ENCODE measurements around the gene PPAT. TPM values are rescaled to one million over a fixed set of nuclear protein-coding genes. Genes with fewer than 3 reads are reported as not detected.

PPAT gene
- 10 to 100 TPM in 1 of 2 donors, 1 to 10 TPM in 1; 7.4 to 15.3 TPM for total RNA-seq

- Histone ChIP-seq H3K9ac (ENCODE audit: low read depth in 2 of 2, low read length in 2 of 2) (peak within 1 kb of the TSS; percentile 82 to 83), H3K27me3 (no peaks in the 10 kb centered on the region), H3K27ac (peak within 1 kb of the TSS; percentile 98), H3K9me3 (no peaks in the 10 kb centered on the region), H3K36me3 (no peaks in the 10 kb centered on the region), H3K4me3 (peak within 1 kb of the TSS; percentile 73), H3K4me1 (no peaks in the 10 kb centered on the region)
- TF ChIP-seq CTCF (IDR thresholded peaks at IDR 0.05) = peak; percentile 13
- DNase-seq = peak; percentile 99
- intact Hi-C loops (cut with DNase I) = no loop called here
Observed at GRCh38 chr4:56435140-56435926, at the start of gene PPAT. TSS of gene PPAT (minus strand) at chr4:56435615. CDS start at chr4:56435477, 138 bp downstream.

- no peak for TF ChIP-seq CTCF (IDR thresholded peaks at IDR 0.05)
- peaks cover 7% of the 10 kb centered on the region for H3K36me3 ChIP-seq
- H3K9ac ChIP-seq (ENCODE audit: low read depth in 2 of 2, low read length in 2 of 2) = no peak overlapping the region
- H3K27me3 ChIP-seq = no peaks in the 10 kb centered on the region
- no peak overlapping the region for H3K27ac ChIP-seq
- H3K4me3 ChIP-seq = no peak overlapping the region
- no peaks in the 10 kb centered on the region for H3K9me3 ChIP-seq
- H3K4me1 ChIP-seq = no peaks in the 10 kb centered on the region
- no peak for DNase-seq
- intact Hi-C loops (cut with DNase I) = no loop called here
Observed at GRCh38 chr4:56480691-56481090, 45.3 kb upstream of the PPAT start.

- Histone ChIP-seq H3K9me3 (no peaks in the 10 kb centered on the region), H3K9ac (ENCODE audit: low read depth in 2 of 2, low read length in 2 of 2) (no peak overlapping the region), H3K36me3 (peaks cover 23% of the 10 kb centered on the region), H3K27me3 (no peaks in the 10 kb centered on the region), H3K4me3 (no peak overlapping the region), H3K27ac (no peak overlapping the region), H3K4me1 (no peaks in the 10 kb centered on the region)
- no peak for TF ChIP-seq CTCF (IDR thresholded peaks at IDR 0.05)
- DNase-seq = no peak
- intact Hi-C loops (cut with DNase I) = no loop called here
Observed at GRCh38 chr4:56477192-56477702, 41.8 kb upstream of the PPAT start.

GRCh38 chr4:56475917-56476316 lies 40.5 kb upstream of the PPAT start:
- no peaks in the 10 kb centered on the region for H3K27me3 ChIP-seq
- no peak overlapping the region for H3K4me3 ChIP-seq
- H3K27ac ChIP-seq = no peak overlapping the region
- intact Hi-C loops (cut with DNase I) = no loop called here
- no peaks in the 10 kb centered on the region for H3K9me3 ChIP-seq
- no peaks in the 10 kb centered on the region for H3K4me1 ChIP-seq
- no peak overlapping the region for H3K9ac ChIP-seq (ENCODE audit: low read depth in 2 of 2, low read length in 2 of 2)
- TF ChIP-seq CTCF (IDR thresholded peaks at IDR 0.05) = no peak
- DNase-seq = no peak
- H3K36me3 ChIP-seq = peaks cover 33% of the 10 kb centered on the region

- DNase-seq = no peak
- Histone ChIP-seq H3K9ac (ENCODE audit: low read depth in 2 of 2, low read length in 2 of 2) (no peak overlapping the region), H3K4me1 (peaks cover 8% of the 10 kb centered on the region), H3K9me3 (no peaks in the 10 kb centered on the region), H3K27ac (no peak overlapping the region), H3K36me3 (peaks cover 18% of the 10 kb centered on the region), H3K4me3 (no peak overlapping the region), H3K27me3 (no peaks in the 10 kb centered on the region)
- no peak for TF ChIP-seq CTCF (IDR thresholded peaks at IDR 0.05)
- intact Hi-C loops (cut with DNase I) = loop anchor here (5.0 kb wide), 1 partner anchor 82 kb away; the partner anchor contains the start of gene AASDH
Observed at GRCh38 chr4:56469489-56470210, 34.2 kb upstream of the PPAT start.
